H9 (cell line): Measurements from ENCODE around the gene PCGF2. TPM values are rescaled to one million over a fixed set of nuclear protein-coding genes. Genes with fewer than 3 reads are reported as not detected.

Experiments used
- DNase-seq: peaks from one replicate; pipeline ENCODE4 v3.0.0-alpha.2; 2017
- H2AFZ ChIP-seq: one replicate; pipeline ENCODE4 v1.6.1; 2013; ENCODE audit warnings: mild to moderate bottlenecking, low read length, control low read depth, moderate library complexity
- H2AK5ac ChIP-seq: 2 replicates; pipeline ENCODE4 v1.6.1; 2013; ENCODE audit warnings: low read length, control low read depth, mixed read lengths; ENCODE audit not compliant: insufficient read length
- H2BK120ac ChIP-seq: one replicate; pipeline ENCODE4 v1.6.1; 2013; ENCODE audit warnings: low read depth, mild to moderate bottlenecking, low read length, control low read depth, inconsistent platforms; ENCODE audit not compliant: poor library complexity, severe bottlenecking
- H2BK12ac ChIP-seq: 2 replicates; pipeline ENCODE4 v1.6.1; 2013; ENCODE audit warnings: low read length, control low read depth, mixed read lengths, low read depth; ENCODE audit not compliant: insufficient read length
- H2BK15ac ChIP-seq: 2 replicates; pipeline ENCODE4 v1.6.1; 2013; ENCODE audit warnings: low read depth, low read length, control low read depth
- H2BK20ac ChIP-seq: one replicate; pipeline ENCODE4 v1.6.1; 2013; ENCODE audit warnings: low read depth, mild to moderate bottlenecking, low read length, control low read depth, inconsistent platforms; ENCODE audit not compliant: poor library complexity, severe bottlenecking
- H2BK5ac ChIP-seq: 2 replicates; pipeline ENCODE4 v1.6.1; 2013; ENCODE audit warnings: low read length, control low read depth, mixed read lengths; ENCODE audit not compliant: insufficient read length
- H3K14ac ChIP-seq: 2 replicates; pipeline ENCODE4 v1.6.1; 2013; ENCODE audit warnings: low read length, control low read depth; ENCODE audit not compliant: insufficient read depth
- H3K18ac ChIP-seq: 2 replicates; pipeline ENCODE4 v1.6.1; 2013; ENCODE audit warnings: low read depth, mild to moderate bottlenecking, mixed read lengths, low read length, control low read depth; ENCODE audit not compliant: insufficient read length
- H3K23ac ChIP-seq: 2 replicates; pipeline ENCODE4 v1.6.1; 2013; ENCODE audit warnings: low read length, control low read depth, mixed read lengths, low read depth; ENCODE audit not compliant: insufficient read length
- H3K23me2 ChIP-seq: 2 replicates; pipeline ENCODE4 v1.6.1; 2013; ENCODE audit warnings: low read depth, mild to moderate bottlenecking, mixed read lengths, low read length, control low read depth; ENCODE audit not compliant: insufficient read length, poor library complexity, severe bottlenecking
- H3K27ac ChIP-seq: 2 replicates; pipeline ENCODE4 v1.5.1; 2013; ENCODE audit warnings: low read length, control low read depth, mixed read lengths, low read depth; ENCODE audit not compliant: insufficient read length
- H3K27me3 ChIP-seq: 2 replicates; pipeline ENCODE4 v1.6.1; 2013; ENCODE audit warnings: low read length, control low read depth, inconsistent platforms; ENCODE audit not compliant: insufficient read depth
- H3K4ac ChIP-seq: 2 replicates; pipeline ENCODE4 v1.6.1; 2013; ENCODE audit warnings: low read depth, mild to moderate bottlenecking, control low read depth, inconsistent platforms, low read length, moderate library complexity
- H3K4me1 ChIP-seq: 2 replicates; pipeline ENCODE4 v1.6.1; 2013; ENCODE audit warnings: low read length, control low read depth, inconsistent platforms; ENCODE audit not compliant: insufficient read depth
- H3K4me2 ChIP-seq: 2 replicates; pipeline ENCODE4 v1.6.1; 2013; ENCODE audit warnings: low read length, control low read depth, mixed read lengths; ENCODE audit not compliant: insufficient read length, insufficient read depth
- H3K56ac ChIP-seq: 2 replicates; pipeline ENCODE4 v1.6.1; 2013; ENCODE audit warnings: low read depth, mild to moderate bottlenecking, mixed read lengths, low read length, control low read depth; ENCODE audit not compliant: insufficient read length
- H3K79me1 ChIP-seq: 2 replicates; pipeline ENCODE4 v1.6.1; 2013; ENCODE audit warnings: low read depth, mild to moderate bottlenecking, moderate library complexity, low read length, control low read depth, inconsistent platforms; ENCODE audit not compliant: insufficient read depth, poor library complexity, severe bottlenecking
- H3K79me2 ChIP-seq: 2 replicates; pipeline ENCODE4 v1.6.1; 2013; ENCODE audit warnings: low read length, control low read depth, inconsistent platforms; ENCODE audit not compliant: insufficient read depth
- H3K9ac ChIP-seq: 2 replicates; pipeline ENCODE4 v1.6.1; 2013; ENCODE audit warnings: low read length, control low read depth, mixed read lengths; ENCODE audit not compliant: insufficient read length; ENCODE audit errors: extremely low read depth
- H3K9me3 ChIP-seq: one replicate; pipeline ENCODE4 v1.6.1; 2013; ENCODE audit warnings: low read depth, low read length, inconsistent platforms; ENCODE audit not compliant: control insufficient read depth
- H3T11ph ChIP-seq: one replicate; pipeline ENCODE4 v1.6.1; 2013; ENCODE audit warnings: mild to moderate bottlenecking, low read length, control low read depth, inconsistent platforms
- H4K20me1 ChIP-seq: one replicate; pipeline ENCODE4 v1.6.1; 2013; ENCODE audit not compliant: control insufficient read depth, insufficient read length, insufficient read depth
- H4K5ac ChIP-seq: 2 replicates; pipeline ENCODE4 v1.6.1; 2013; ENCODE audit warnings: low read depth, mild to moderate bottlenecking, mixed read lengths, low read length, control low read depth; ENCODE audit not compliant: insufficient read length
- H4K8ac ChIP-seq: replicated peaks from 2 replicates; pipeline ENCODE4 v1.6.1; 2013; ENCODE audit warnings: low read length, control low read depth, mixed read lengths, low read depth; ENCODE audit not compliant: insufficient read length
- H4K91ac ChIP-seq: 2 replicates; pipeline ENCODE4 v1.6.1; 2013; ENCODE audit warnings: low read depth, mild to moderate bottlenecking, moderate library complexity, mixed read lengths, low read length, control low read depth; ENCODE audit not compliant: insufficient read length
- H3K27ac Mint-ChIP-seq, 3 experiments: 2 replicates in 2 of 3; 3 replicates in 1 of 3; pipeline ENCODE4 v1.8.0; 2020 to 2021; ENCODE audit warnings: mixed read lengths in 3 of 3, mild to moderate bottlenecking in 1 of 3, moderate library complexity in 1 of 3
- H3K27me3 Mint-ChIP-seq: 2 replicates; pipeline ENCODE4 v1.8.0; 2021; ENCODE audit warnings: low read depth, mild to moderate bottlenecking, moderate library complexity, mixed read lengths
- H3K36me3 Mint-ChIP-seq, 3 experiments: 2 replicates in 2 of 3; 3 replicates in 1 of 3; pipeline ENCODE4 v1.8.0; 2020 to 2021; ENCODE audit warnings: low read depth in 3 of 3, mixed read lengths in 3 of 3; ENCODE audit not compliant: insufficient read depth in 1 of 3
- H3K4me1 Mint-ChIP-seq, 2 experiments: 2 replicates each; pipeline ENCODE4 v1.8.0; 2020; ENCODE audit warnings: mixed read lengths in 2 of 2
- H3K4me3 Mint-ChIP-seq, 2 experiments: 2 replicates in 1 of 2; 3 replicates in 1 of 2; pipeline ENCODE4 v1.8.0; 2020 to 2021; ENCODE audit warnings: mild to moderate bottlenecking in 2 of 2, mixed read lengths in 2 of 2, moderate library complexity in 1 of 2
- H3K9me3 Mint-ChIP-seq, 2 experiments: 2 replicates in 1 of 2; 3 replicates in 1 of 2; pipeline ENCODE4 v1.8.0; 2020; ENCODE audit warnings: mild to moderate bottlenecking in 2 of 2, mixed read lengths in 2 of 2, moderate library complexity in 1 of 2
- WGBS: extraction: QIAGEN DNeasy Blood & Tissue Kit; methylation state at CpG from one replicate; pipeline ENCODE4 v1.1.7; 2013; ENCODE audit warnings: missing lambda C conversion rate, low lambda C conversion rate, mixed read lengths; ENCODE audit not compliant: insufficient read length; ENCODE audit errors: extremely low coverage; 5-methylcytosine and 5-hydroxymethylcytosine counted together
- total RNA-seq: library from RNA; stranded (reverse); gene quantifications from 2 replicates; pipeline ENCODE4 v1.2.1, GENCODE V29; 2021
- TF ChIP-seq, protein P1 (sequence below): fragments of 200-600 bp; sonication (generic); conservative IDR thresholded peaks from 3 replicates; pipeline ENCODE4 v1.8.0; 2021; ENCODE audit warnings: antibody characterized with exemption, mild to moderate bottlenecking

PCGF2 gene
- total RNA-seq, 1 experiment from 2014 or later = 106 TPM

DNA sequence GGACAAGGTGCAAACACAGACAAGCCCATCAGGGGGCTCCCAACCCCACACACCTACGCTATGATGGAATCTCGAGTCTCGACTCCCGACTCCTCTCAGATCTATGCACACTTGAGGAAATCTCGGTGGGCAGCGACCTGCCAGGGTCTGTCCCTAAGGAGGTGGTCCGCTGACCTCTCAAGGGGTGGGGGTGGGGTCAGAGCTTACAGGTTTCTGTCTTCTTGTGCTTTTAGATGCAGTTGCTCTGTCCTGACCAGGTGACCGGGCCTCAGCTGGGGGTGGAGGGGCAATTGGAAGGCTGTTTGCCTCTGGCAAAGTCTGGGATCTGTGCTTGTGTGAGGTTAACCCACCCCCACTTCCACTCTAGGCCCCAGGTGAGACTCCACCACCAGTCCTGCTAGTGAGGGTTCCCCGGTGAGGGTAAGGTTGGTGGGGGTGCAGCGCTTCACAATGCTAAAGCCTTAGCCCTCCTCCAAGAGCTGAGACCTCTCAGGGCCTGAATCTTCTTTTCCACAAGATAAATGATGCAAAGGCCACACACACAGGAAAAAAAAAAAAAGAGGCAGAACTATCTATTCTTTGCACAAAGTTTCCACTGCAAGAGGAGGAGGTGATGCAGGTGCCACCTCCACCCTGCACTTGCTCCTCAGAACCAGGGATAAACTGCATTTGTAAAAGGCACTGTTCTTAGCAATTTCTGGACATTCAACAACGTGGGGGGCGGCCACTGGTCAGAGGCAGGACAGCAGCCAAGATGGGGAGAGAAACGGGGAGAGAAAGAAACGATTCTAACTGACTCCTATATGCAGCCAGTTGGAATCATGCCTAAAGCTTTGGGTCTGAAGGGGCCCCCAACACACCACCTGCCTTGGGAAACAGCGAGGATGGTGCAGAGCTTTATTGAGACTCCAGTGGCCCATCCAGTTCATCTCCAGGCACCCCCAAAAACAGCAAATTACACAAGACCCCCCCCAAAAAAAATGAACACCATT is 13.9 kb downstream of the PCGF2 start:
- H3K23ac ChIP-seq = no peak overlapping the region
- peak; percentile 70 for DNase-seq
- no peak overlapping the region for H2BK15ac ChIP-seq
- no peak overlapping the region for H2AK5ac ChIP-seq
- no peak overlapping the region for H3K4ac ChIP-seq
- H2BK20ac ChIP-seq = no peak overlapping the region
- TF ChIP-seq, protein P1, sequence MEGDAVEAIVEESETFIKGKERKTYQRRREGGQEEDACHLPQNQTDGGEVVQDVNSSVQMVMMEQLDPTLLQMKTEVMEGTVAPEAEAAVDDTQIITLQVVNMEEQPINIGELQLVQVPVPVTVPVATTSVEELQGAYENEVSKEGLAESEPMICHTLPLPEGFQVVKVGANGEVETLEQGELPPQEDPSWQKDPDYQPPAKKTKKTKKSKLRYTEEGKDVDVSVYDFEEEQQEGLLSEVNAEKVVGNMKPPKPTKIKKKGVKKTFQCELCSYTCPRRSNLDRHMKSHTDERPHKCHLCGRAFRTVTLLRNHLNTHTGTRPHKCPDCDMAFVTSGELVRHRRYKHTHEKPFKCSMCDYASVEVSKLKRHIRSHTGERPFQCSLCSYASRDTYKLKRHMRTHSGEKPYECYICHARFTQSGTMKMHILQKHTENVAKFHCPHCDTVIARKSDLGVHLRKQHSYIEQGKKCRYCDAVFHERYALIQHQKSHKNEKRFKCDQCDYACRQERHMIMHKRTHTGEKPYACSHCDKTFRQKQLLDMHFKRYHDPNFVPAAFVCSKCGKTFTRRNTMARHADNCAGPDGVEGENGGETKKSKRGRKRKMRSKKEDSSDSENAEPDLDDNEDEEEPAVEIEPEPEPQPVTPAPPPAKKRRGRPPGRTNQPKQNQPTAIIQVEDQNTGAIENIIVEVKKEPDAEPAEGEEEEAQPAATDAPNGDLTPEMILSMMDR = peak; percentile 48
- 0 out of 2 replicates have a peak, but pooled peaks cover 2% of the 10 kb centered on the region for H3K27me3 ChIP-seq
- H3K79me2 ChIP-seq = no peaks in the 10 kb centered on the region
- H3K4me3 Mint-ChIP-seq = peak overlapping the region in 1 of 2 experiments; percentile 9; a peak in 1 of 5 replicates
- H3K9ac ChIP-seq = no peak overlapping the region
- H4K91ac ChIP-seq = no peak overlapping the region
- H2AFZ ChIP-seq = no peak overlapping the region
- peaks cover 20 to 54% (median 46%) of the 10 kb centered on the region in 3 experiments; a peak in 6 of 7 replicates for H3K36me3 Mint-ChIP-seq
- H3K9me3 Mint-ChIP-seq = no peaks in the 10 kb centered on the region; a peak in 1 of 5 replicates
- no peak overlapping the region for H3K14ac ChIP-seq
- no peaks in the 10 kb centered on the region for H3K79me1 ChIP-seq
- peaks cover 5% of the 10 kb centered on the region for H3K23me2 ChIP-seq
- H3K27ac Mint-ChIP-seq = peak overlapping the region in 1 of 3 experiments; percentile 40; a peak in 1 of 7 replicates
- peaks cover 2% of the 10 kb centered on the region; the same call in 1 of the 2 replicates for H3K4me1 ChIP-seq
- H4K20me1 ChIP-seq = no peaks in the 10 kb centered on the region
- no peak overlapping the region for H4K8ac ChIP-seq
- no peaks in the 10 kb centered on the region for H3K9me3 ChIP-seq
- H2BK120ac ChIP-seq = no peak overlapping the region
- H3K4me2 ChIP-seq = no peak overlapping the region
- WGBS = no CpG with 5 or more reads among the region's 15 CpGs
- H3K27me3 Mint-ChIP-seq = peaks cover 9% of the 10 kb centered on the region
- H2BK12ac ChIP-seq = no peak overlapping the region
- no peak overlapping the region for H4K5ac ChIP-seq
- peaks cover 10 to 24% of the 10 kb centered on the region in 2 experiments for H3K4me1 Mint-ChIP-seq
- H2BK5ac ChIP-seq = no peak overlapping the region
- H3T11ph ChIP-seq = no peak overlapping the region
- no peak overlapping the region for H3K18ac ChIP-seq
- no peak overlapping the region for H3K56ac ChIP-seq
- H3K27ac ChIP-seq = no peak overlapping the region
